NCI-H2029 (cell line): ENCODE results near the gene TSPAN33.

Source experiments
- DNase-seq: peaks from one replicate; lab custom pipeline; 2025; lab: John Stamatoyannopoulos, UW

The TSPAN33 gene

DNA sequence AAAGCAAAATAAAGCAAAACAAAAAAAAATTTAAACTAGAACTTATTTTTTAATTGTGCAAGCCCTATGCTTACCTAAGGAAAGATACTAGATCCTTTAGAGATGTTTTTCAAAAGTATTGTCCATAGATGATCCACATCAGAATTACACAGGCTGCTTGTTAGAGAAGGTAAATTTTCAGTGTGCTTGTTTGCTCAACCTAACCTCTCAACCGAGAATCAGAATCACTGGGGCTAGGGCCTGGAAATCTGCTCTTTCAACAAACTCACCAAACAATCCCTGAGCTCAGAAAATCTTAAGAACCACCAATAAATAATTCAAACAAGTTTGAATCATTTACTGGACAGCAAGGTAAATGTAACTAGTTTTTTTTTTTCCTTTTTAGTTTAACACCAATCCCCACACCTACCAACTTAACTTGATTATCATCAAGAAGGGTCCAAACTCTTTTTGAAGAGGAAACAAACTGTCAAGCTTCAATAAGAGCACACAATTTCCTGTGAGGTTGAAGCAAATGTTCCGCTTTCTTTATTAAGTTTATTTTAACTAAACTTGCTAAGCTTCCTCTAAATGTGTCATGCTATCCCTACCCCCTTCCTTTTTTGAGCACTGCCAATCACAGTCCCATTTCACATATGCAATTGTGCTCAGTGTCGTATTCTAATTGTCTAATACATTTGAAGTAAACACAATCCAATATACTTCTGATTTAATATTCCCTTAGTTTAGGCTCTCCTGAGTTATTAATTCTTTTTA lies 7.4 kb upstream of the TSPAN33 start:
- no peak for DNase-seq

DNA sequence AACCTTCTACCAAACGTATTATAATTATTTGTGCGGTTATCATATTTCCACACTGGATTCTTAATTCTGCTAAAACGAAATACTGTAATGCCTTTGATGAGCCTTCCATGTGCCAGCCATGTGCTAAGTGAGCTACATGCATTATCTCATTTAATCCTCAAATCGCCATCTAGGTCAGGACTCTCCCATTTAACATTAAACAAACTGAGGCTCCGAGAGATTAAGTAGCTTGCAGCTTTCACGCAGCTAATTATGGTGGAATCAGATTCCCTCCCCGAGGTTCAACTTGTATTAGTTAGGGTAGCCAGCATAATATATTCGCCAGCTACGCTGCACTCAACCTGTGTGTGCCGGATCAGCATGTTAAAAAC lies 798 bp upstream of the TSPAN33 start:
- DNase-seq: no peak

DNA sequence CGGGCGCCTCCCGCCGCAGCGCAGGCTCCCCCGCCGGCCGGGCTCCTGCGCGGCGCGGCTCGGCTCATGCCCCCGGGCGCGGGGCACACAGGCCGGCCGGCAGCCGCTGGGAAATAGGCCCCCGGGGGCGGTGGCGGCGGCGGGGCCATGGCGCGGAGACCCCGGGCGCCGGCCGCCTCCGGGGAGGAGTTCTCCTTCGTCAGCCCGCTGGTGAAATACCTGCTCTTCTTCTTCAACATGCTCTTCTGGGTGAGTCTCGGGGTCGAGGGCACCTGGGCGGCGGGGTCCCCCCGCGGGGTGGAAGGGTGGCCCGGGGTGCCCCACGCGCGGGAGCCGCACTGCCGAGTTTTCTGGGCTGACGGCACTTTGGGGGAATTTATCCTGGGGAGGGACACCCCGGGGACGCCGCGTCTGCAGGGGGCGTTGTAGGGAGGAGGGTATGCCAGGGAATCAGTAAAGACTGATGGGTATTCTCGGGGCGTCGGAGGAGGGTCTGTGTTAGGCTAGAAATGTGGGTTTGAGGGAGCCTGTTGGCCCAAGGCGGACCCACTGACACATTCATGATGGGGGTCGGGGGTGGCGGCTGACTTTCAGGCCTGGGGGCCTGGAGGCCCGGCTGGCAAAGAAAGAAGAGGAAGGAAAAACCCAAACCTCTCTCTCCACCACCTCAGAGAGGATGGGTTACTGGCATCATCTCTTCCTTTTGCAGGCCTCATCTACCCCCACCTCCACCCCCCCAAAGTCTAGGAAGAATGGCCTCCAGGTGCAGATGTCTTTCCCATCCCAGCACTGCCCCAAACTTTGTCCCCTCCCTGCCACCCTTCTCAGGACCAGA lies 544 bp downstream of the TSPAN33 start:
- no peak for DNase-seq

DNA sequence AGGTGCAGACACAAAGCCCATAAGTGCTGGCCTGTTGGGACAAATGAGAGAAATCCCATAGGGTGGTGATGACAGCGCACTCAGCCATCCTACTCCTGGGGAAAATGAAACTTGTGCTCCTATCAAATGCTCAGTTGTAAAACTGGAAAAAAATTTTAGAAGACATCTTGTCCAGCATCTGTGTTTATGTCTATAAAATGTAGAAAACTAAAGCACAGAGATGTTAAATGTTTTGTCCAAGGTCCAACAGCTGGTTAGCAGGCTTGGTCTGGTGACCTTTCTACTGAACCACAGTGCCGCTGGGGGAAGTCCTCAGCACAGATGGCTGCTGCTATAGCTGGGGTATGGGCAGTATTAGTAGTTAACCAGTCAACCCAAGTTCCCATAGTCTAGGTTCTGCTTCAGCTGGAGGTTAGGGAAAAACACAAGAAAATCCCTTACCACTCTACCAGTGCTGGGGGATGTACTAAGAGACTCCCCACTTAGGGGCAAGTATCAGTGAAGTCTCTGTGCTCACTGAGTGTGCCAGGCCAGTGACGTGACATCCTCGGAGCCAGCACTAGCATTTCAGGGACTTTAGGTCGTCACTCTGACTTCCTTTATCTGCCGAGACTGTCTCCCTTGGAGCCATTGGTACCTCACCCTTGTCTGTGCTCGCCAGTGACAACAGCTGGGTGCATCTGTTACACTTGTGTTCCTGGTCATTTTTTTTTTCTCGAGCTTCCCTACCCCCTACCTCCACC lies 1.9 kb downstream of the TSPAN33 start:
- no peak for DNase-seq

DNA sequence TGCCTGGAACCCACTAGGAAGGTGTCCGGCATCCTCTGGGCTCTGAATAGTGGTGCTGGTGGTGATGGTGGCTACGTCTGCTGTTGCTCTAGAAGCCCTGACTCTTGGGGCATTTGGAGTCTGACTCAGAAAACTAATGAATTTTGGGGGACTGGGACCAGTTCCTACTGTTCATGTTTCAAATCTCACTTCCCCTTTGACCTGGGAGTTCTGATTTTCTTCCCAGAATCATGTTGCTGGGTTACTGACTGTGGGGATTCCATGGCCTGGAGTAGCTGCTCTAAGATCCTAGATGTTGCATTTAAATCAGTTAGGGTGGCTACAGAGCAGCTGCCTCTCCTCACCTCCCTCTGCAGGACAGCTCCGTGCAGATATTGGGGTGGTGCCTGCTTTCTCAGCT lies 3.2 kb downstream of the TSPAN33 start:
- no peak for DNase-seq

DNA sequence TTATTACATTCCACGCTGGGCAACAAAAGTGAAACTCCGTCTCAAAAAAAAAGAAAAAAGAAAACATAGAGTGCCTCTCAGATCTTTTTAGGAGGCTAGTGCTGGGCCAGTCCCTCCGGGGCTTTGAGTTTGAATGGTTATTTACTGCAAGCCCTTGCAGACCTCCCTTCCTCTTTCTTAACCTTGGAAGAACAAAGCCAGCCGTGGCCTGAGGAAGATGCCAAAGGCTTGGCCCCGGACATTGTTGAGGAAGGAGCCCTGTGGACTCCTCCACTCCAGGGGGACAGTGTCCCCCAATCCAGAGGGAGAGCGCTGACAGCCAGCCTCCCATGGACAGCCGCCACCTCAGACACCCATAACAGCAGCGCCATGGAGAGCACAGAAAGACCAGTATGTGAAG lies 5.0 kb downstream of the TSPAN33 start:
- no peak for DNase-seq

DNA sequence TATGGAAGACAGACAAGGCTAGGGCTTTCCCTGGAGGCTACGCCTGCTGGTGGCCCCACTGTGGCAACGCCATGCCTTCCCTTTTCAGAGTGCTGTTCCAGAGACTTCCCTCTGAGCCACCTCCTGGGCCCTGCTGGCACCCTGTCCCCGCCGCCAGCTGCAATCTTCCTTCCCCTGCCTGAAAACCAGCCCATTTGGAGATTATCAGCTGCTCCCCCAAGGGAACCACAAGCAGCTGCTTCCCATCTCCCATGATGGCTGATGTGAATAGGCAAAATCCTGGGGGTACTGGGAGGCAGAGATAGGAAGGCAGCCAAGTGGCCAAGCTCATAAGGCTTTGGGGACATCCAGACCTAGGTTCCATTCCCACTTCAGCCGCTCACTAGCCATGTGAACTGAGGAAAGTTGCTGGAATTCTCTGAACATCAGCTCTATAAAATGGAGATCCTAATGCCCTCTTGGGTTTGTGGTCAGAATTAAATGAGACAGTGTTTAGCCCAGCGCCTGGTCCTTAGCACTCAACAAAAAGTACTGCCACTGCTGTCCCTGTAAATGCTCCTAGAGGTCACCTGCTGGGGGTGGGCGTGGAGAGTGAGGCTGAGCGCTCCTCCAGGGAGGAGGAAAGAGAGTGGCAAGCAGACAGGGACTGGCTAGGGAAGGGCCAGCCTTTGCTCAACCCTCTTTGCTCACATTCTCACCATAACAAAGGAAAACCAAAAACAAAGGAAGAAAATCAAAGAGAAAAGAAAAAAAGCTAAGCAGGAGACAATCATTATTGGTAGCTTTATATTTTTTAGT lies 5.9 kb downstream of the TSPAN33 start:
- no peak for DNase-seq

DNA sequence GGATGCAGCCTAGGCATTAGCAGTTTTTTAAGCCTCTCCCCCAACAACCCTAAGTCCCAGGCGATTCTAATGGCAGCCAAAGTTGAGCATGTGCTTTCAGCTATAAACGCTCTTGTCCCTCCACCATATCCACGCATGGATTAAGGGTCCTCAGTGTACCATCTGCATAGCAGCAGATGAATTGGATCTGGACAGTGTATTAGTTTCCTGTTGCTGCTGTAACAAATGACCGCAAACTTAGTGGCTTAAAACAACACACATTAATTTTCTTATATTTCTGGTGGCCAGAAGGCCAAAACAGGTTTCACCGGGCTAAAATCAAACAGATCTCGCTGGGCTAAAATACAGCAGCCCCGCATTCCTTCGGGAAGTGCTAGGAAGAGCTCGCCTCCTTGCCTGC lies 13.1 kb downstream of the TSPAN33 start:
- no peak for DNase-seq

DNA sequence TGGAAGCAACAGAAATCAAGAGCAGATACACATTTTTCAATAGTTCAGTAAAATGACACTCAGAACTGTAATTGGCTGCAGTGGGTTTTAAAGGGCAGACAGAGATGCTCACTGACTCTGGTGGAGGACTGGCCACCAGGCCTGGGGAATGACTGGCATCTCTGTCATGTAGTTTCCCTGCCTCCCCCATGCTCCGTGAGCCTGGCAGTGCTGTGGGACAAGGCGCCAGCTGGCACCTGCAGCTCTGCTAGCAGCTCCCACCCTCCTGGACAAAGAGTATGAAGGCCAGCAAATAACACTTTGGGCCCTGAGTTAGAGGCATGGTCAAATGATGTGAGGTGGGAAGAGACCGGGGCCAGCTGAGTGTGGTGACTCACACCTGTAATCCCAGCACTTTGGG lies 15.0 kb downstream of the TSPAN33 start:
- DNase-seq: no peak

DNA sequence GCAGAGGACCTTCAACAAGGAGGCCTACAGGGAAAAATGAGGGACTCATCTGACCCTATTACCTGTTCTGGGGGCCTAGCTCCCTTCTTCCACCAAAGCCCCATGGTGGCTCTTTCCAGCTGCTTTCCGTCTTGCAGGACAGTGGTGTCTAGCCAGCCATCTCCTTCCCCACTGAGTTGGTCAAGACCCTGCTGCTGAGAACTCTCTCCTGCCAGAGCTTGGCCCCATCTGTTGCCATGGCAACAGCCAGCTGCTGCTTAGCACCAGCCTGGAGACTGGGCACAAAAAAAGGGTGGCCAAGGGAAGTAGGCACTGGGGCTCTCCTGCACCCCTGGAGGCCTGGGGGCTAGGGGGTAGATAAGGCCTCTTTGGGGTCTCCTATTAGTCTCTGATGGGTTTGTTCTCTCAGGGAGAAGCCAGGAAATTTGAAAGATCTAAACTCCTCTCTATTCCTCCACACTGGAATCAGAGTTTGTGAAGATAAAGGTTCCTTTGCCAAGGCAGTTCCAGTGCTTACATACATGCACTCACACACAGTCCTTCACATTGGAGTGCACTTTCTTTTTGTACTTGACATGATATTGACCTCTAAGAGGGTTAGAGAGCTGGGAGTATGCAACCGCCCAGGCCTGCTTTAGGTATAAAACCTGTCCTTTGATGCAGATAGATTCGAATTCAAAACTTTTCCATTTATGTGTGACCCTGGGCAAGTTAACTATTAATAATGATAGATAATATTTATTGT lies 15.8 kb downstream of the TSPAN33 start:
- peak; percentile 3 for DNase-seq

DNA sequence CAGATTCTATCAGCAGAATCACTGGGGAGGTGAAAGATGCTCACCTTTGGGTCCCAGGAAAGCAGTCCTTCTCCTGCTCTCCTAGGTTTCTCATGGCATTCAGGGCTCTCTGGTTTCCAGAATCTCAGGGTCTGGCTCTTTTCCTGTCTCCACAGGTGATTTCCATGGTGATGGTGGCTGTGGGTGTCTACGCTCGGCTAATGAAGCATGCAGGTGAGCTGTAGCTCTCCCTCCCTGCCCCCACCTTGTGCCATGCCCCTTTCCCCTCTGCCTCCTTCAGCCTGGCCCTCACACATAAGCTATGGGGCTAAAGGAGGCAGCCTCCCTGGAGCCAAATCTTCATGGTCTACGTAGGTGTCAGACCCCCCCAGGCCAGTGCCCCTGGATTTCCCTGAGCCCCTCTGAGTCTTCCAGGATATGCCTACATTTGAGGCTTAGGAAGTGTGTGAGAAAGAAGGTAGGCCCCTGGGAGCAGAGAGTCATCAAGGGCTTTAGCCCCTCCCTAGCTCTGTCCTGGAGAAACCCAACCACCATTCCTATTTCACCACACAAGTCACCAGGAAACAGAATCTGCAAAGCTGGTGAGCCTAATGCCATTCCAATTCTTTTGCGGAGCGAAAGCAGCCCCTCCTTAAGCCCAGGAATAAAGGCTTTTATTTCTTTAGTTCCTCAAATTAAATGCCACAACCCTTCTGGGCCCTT lies 17.2 kb downstream of the TSPAN33 start:
- no peak for DNase-seq

DNA sequence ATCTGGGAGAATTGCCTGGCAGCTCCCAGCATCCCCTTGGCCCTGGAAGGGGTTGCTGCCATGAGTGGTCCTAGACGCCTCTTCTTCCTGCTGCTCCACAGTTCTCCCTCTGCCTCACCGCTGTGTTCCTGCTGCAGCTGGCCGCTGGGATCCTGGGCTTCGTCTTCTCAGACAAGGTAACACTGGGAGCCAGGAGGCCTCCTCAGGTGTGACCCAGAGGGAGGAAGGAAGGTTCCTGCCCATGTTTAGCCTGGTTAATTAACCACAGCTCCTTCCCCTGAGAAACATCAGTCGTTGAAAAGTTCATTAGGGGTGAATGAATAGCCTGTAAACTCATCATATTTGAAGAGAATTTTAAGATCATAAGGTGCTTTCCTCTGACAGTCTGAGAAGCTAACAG lies 18.2 kb downstream of the TSPAN33 start:
- DNase-seq: no peak

DNA sequence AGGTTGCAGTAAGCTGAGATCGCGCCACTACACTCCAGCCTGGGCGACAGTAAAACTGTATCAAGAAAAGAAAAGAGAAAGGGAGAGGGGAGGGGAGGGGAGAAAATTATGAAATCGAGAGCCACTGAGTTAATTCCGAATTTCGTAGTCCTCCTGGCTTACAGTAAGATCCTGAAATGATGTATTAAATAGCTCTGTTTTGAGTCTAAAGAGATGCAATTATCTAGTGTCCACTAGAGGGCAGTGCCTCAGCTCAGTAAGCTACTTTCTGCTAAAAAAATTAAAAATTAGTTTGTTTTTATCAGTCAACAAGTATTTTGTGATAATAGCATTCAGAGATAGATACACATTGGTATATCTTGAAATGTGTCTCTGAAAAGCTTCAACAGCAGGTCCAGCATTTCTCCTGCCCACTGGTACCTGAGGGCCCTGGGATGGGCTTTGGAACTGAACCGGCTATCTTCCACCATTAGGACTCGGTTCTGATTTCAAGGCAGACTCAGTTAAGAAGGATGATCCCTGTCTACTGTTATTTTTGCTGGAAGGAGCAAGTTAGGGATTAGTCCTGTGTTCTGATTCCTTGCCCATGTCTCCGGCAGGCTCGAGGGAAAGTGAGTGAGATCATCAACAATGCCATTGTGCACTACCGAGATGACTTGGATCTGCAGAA lies 19.5 kb downstream of the TSPAN33 start:
- DNase-seq: peak; percentile 9

DNA sequence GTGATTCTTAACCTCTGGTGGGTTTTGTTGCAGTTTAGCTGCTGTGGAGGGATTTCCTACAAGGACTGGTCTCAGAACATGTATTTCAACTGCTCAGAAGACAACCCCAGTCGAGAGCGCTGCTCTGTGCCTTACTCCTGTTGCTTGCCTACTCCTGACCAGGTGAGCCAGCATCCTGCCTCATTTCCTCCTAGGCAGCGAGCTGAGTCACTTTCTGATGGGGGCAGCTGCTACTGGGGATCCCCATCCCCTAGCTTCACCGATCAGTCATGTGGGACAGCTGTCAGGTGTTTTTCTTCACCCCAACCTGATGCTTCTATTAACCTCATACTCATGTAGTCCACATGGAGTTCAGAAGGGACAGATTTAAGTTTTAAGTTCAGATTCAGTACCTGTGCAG lies 22.2 kb downstream of the TSPAN33 start:
- no peak for DNase-seq

DNA sequence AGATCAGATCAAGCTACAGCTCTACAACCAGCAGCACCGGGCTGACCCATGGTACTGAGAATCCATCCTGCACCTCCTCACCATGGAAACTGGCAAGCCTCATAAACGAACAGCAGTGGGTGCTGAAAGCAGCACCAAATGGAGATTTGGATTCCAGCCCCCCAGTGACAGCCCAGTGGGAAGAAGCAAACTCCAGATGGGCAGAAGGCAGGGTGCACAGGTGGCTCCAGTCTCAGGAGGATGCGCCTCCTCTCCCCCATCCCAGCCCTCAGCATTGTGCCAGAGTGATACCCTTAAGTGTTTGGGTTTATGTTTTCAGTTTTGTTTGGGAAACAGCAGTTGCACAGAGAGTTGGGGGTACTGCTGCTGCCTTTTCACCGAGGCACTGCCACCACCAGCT lies 23.3 kb downstream of the TSPAN33 start:
- DNase-seq: no peak

DNA sequence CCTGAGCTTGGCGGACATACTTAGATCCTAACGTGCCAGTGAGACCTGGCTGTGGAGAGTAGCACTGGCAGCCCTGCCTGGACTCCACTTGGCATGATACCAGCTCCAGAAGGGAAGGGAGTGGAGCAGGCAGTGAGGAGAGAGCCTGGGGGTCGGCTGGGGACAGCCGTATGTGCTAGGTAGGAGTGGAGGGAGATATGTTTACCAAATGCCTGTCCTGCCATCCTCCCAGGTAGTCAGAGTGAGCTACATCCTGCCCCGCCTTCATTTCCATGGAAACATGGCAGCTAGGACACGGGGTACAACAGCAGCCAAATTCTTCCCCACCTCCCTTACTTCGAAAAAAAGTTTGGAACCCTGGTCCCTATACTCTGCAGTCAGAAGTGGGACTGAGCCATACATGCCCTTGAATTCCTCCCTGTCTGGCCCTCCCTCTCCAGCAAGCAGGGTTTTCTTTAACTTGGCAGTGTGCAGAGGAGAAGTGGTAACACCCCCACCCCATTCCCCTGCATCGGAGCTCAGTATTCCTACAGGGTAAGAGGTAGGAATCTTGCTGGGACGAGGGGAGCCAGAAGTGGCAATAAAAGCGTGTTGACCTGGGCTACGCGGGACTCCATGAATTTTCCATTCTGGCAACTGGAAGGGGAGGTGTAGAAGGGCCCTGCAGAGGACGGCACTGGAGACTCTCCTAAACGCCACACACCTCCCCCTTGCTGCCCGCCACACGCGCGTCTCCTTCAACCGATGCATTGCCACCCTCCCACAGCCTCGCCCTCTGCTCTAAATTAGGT lies 23.9 kb downstream of the TSPAN33 start:
- peak; percentile 6 for DNase-seq

DNA sequence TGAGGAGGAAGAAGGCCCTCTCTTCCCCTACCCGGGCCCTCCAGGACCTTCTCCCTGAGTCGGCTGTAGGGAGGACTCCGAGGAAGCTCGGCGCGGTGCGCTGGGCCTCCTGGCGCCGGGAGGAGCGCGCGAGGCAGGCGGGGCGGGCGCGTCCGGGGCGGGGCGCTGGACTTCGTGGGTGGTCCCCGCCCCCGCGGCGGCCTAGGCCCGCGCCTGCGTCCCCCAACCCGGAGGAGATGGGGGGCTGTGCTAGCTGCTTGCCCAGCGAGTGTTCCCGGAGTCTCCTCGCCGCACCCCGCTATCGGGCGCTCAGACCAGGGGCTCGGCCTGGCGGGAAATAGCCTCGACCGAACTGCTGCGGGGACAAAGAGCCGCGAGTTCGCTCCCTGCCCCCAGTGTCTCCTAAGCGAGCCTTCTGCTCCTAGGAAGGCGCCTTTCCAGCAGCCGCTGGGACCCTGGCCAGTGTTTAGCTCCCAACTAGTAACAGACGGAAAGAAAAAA lies 24.7 kb downstream of the TSPAN33 start:
- DNase-seq: peak; percentile 9

DNA sequence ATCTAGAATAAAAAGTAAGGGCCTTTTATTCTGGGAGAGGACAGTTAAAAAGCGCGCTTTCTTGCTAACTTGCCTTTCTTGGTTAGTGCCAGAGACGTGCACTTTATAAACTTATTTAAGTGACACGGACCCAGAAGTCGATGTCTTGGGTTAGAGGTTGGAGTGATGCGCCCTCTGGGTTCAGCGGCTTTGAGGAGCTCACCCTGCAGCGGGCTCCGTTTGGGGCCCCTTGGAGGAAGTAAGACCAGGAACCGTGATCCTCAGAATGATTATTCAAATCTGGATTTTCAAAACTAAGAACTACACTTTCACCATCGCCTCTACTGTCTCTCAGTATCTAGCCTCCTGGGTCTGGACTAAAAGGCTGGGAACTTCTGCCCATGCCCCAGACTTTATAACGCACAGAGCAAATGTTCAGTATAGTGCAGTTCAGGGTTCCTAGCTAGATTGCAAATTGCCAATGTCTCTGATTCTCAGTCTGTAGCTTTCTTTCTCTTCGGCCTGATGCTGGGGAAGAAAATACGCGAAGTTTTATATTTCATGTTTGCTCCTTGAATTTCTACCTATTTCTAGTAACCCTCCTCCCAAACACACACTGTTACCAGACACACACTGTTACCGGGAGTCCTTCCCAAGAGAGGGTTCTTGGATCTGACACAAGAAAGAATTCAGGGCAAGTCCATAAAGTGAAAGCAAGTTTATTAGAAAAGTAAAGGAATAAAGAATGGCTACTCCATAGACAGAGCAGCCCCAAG lies 25.4 kb downstream of the TSPAN33 start:
- DNase-seq: no peak
